HG02852 (cell line): ENCODE results near the gene CCSER1.
"Not testable (repeated sequence)": the region's sequence is repeated elsewhere in the genome, so short reads cannot be mapped to it uniquely, and the experiment has no call there.

Experiments used
- ATAC-seq: cut with Tn5 transposase; IDR thresholded peaks from one replicate; pipeline ENCODE4 v1.9.1; 2021; ENCODE audit warnings: mild to moderate bottlenecking, moderate library complexity; ENCODE audit not compliant: unreplicated experiment

CCSER1 gene

DNA sequence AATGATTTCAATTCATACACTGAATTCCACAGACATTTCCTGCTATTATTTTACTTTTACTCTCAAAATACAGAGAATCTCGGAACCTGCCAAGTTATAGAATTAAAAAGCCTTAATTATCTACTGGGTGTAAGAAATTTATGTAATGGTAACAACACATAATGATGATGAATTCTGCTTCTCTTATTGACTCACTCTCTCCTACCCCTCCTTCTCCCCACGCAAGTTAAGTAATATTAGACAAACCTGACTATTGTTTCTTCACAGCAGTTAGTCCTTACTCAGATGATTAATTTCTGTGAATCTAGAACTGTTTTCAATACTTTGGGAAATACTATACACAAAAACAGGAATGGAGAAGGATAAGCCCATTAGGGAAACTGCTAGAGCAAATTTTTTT, 762.0 kb downstream of the CCSER1 start:
- ATAC-seq, result no peak

DNA sequence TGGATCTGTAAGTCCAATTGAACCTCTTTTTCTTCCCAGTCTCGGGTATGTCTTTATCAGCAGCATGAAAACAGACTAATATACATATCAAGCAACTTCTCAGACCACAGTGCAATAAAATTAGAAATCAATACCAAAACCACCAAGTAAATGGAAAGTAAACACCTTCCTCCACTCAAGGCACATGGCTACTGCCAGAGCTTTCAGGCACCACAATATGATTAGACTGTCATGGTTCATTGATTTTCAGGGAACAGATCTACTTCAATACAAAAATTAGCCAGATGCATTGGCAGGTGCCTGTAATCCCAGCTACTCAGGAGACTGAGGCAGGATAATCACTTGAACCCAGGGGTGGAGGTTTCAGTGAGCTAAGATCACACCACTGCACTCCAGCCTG, 776.2 kb downstream of the CCSER1 start:
- ATAC-seq, result not testable (repeated sequence)

DNA sequence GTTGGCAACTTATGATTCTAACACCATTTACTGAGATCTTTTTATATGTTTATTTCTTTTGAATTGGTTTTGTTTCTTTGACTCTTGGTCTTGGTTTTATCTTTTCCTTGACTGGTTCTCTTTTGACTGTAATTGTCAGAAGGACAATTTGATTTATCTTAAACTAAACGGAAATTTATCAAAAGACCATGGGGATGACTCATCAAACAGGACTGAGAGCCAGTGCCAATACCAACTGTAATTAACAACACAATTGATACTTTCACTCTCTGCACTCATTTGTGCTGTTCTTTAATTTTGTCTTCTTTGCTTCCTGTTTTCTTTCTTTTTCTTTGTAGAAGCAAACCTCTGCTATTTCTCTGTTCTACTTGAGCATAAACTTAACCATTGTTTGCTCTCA, 776.8 kb downstream of the CCSER1 start:
- ATAC-seq, result no peak

DNA sequence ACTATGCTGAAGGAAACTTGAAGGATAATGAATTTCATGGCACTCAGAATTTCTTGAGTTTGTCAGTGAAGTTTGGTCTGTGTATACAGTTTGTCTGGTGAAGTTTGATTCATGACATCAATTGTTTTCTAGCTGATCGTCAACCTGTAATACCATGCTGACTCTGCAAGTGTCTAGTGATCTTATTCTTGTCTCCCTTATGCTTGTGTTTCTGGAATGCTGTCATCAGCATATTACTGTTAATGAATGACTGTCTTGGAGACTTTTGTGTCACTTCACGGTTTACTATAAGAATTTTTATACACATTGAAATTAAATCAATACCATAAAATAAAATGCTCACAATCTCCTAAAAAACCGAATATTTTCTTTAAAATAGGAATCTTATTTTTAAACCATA, 779.0 kb downstream of the CCSER1 start:
- ATAC-seq, result no peak

DNA sequence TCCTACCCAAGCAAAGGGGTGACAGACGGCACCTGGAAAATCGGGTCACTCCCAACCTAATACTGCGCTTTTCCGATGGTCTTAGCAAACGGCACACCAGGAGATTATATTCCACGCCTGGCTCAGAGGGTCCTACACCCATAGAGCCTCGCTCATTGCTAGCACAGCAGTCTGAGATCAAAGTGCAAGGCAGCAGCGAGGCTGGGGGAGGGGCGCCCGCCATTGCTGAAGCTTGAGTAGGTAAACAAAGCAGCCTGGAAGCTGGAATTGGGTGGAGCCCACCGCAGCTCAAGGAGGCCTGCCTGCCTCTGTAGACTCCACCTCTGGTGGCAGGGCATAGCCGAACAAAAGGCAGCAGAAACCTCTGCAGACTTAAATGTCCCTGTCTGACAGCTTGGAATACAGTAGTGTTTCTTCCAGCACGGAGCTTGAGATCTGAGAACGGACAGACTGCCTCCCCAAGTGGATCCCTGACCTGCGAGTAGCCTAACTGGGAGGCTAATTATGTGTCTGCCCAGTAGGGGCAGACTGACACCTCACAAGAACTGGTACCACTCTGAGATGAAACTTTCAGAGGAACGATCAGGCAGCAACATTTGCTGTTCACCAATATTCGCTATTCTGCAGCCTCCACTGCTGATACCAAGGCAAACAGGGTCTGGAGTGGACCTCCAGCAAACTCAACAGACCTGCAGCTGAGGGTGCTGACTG, 784.7 kb downstream of the CCSER1 start:
- not testable (repeated sequence) for ATAC-seq

DNA sequence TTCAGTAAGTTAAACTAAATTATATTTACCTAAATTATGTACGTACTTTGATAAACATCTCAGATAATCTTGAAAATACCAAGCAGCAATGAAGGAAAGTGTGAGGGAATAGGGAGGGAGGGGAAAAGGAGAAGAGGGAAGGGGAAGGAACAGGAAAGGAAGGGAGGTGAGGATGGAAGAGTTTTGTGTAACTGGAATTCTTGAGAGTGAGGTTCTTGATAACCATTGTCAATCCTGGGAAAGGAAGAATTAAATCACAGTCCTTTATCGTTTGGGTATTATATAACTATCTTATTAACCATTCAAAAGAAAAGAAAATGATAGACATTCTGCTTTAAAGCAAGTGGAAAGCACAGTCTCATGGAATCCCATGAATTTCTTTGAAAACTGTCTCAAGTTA, 795.0 kb downstream of the CCSER1 start:
- no peak for ATAC-seq

DNA sequence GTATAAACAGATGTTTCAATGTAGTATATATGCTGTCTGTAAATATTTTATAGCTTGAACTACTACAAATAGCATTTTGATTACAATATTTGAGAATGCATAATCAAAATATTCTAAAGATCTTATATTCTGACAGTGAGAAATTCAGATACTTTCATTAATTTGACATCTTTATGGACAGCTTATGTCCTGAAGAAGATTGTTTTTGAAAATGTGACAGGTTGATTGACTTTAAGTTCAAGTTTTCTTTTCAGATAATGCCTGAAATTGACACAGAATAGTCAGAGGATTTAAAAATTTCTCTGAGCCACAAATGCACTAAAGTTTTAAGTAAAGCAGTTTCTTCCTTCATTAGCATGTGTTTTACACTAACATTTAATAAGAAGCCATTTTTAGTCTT, 799.8 kb downstream of the CCSER1 start:
- ATAC-seq, result no peak

DNA sequence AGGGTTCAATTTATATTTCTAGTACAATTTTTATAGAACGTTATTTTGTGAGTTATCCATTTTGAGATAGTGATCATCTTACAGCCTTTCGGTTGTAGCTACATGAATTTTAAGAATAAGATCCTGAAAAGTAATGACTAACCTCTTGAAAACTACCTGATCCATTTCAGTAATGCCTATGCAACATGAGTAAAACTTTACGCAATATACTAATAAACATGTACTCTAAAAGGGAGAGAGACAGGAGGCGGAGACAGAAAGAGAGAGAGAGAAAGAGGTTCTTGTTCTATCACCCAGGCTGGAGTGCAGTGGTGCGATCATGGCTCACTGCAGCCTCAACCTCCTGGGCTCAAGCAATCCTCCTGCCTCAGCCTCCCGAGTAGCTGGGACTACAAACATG, 816.1 kb downstream of the CCSER1 start:
- no peak for ATAC-seq

DNA sequence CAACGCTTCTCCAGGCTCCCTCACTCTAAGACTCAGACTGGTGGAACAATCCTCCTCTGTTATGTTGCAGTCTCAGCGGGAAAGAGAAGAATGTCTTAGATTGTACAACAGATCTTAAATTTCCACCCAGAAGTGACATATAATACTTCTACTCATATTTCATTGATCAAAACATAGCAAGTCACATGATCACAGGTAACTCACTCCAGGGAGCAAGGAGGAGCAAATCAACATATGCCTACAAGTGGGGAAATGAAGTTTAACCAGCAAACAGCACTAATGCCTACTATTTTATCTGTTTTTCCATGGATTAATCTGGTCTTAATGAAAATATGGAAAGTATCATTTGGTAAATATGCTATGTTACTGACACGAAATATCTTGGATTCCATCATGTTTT, 819.8 kb downstream of the CCSER1 start:
- ATAC-seq, result no peak

DNA sequence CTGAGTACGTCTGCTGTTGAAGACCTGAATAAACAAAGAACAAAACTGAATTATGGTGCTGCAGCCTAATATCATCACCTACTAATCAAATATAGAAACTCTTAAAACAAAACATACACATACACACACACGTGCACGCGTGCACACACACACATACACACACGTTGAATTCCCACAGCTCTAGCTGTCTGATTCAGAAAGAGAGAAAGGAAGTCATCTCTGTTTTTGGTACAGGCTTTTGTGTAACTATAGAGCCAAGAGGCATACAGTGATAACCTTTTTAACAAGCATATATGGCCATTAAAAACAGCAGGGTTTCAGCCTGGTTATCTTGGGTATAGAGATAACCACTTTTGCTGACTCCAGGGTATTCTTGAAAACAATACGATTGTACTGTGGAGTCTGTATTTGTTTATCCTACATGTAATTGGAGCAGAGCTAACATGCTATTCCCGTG, 823.2 kb downstream of the CCSER1 start:
- ATAC-seq, result no peak

DNA sequence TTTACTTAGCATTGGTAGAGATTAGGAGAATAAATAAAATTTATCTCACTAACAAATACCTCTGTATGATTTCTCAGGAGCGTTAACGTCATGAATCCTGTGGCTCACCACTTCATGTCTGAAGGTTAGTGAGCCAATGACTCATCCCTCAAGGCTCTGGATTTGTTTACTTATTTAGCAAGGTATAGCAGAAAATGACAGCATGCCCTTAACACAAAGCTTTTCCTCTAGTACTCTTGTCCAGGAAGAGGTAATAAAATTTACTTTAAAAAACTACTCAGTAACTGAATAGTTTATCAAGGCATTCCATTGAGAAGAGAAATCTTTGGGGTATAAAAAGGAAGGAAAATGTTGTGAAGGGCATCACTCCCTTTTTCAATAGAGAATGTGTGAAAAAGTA, 823.8 kb downstream of the CCSER1 start:
- ATAC-seq, result no peak

DNA sequence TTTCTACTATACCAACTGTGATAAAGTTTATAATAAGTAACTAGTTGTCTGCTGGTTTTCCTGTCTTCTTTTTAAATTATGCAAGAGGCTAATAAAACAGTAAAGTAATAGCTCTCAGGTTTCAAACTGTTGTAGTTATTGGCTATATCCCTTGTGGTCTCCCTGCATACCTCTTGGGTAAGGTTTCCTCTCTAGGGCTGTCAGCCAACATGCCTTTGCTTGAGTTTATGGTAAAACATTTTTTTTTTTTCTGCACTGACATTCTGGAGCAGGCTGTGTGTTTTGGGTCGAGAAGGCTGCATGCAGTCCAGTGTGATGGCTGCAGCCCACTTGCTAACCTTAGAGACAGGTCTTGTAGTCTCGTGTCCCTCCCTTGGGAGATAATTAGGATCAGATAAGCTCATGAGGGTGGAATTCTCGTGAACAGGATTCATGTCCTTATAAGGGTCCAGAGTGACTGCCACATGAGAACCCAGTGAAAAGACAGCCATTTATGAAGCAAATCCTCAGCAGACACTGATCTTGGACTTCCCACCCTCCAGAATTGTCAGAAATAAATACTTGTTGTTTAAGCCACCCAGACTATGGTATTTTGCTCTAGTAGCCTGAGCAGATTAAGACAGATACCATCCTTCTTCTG, 831.2 kb downstream of the CCSER1 start:
- no peak for ATAC-seq

DNA sequence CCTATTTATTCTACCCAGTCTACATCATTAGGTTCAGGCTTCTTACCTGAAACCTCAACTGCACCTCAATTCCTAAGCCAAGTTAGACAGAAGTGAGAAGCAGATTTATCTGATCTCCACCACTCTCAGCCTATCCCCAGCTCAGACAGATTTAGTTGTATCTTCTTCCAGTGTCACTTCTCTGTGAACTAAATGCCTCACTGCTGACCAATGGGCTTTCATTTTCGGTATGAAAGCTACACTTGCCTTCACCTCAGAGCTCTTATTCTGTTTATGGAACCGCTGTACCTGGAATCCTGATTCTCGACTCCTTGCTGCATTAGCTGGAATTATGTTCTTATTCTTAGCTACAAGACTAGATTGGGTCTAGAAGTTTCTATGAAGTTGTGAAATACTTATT, 833.2 kb downstream of the CCSER1 start:
- ATAC-seq, result no peak

DNA sequence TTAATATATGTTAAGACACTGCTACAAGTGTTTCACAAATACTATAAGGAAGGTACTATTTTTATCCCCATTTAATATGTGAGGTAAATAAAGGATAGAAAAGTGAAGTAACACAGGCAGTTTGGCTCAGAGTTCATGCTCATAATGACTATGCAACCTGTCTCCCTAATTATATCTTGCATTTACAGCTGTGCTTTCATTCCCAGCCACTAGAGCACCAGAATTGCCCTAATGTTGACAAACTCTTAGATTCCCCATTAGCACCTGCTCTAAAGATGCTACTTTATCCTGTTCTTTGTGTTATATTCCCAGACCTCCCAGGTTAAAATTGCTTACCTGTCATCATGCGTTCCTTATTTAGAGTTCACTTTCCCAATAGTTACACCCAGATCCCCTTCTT, 833.6 kb downstream of the CCSER1 start:
- ATAC-seq, result no peak

DNA sequence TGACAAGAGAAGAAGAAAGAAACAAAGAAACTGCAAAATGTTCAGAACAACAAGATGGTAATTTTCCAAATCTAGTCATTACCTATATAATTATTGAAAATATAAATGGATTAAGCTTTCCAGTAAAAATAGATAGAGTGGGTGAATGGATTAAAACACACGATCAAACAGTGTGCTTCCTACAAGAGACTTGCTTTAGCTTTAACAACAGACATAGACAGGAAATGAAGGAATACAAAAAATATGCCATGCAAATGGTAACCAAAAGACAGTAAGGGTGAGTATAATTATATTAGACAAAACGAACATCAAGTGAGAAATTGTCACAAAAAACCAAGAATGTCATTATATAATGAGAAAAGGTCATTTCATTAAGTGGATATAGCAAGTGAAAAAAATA, 842.8 kb downstream of the CCSER1 start:
- ATAC-seq, result no peak

DNA sequence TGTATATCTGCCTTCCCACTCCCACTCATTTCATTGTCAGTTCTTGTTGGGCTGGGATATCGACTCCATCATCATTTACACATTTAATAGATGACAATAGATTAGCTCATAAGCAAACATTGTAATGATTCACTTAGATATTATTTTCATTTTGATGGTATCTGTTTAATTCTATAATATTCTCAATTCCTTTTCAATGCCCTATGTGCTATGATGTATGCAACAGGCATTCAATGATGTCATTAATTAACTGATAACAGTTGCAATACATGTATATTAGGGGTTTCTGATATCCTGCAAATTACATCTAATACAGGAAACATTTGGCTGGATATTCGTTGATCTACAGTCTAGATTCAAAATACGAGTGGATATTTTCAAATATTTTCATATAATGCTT, 850.5 kb downstream of the CCSER1 start:
- ATAC-seq, result no peak

DNA sequence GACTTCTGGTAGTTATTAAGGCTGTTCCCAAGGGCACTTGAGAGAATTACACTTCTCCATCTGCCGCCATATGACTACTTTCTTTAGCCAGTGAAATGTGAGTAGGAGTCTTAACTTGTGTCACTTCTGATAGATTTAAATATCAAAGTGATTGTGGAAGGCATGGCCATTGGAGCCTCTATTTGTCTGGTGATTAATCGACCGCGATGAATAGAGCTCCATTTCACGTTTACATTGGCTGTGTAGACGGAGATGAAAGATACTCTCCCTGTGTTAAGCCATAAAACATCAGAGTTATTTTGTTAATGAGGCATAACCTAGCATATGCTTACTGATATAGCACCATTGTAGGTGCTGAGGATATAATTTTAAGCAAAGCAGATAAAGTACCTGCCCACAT, 852.4 kb downstream of the CCSER1 start:
- ATAC-seq, result no peak

DNA sequence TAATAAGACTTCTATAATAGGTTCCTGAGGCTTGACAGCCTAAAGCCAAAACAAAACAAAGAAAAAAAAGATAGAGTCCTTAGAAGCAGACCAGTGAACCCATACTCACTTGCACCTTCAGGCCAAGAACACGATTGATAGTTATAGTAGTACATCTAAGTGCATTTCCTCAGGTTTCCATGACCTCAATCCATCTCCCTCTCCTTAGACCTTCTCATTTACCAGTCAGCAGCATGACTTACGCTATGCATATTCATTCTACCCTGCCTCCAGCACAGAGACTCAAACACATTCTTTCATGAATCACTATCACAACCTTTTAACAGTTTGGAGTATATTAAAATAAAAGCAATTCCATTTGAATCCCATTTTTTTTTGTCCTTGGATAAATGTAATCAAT, 855.6 kb downstream of the CCSER1 start:
- no peak for ATAC-seq

DNA sequence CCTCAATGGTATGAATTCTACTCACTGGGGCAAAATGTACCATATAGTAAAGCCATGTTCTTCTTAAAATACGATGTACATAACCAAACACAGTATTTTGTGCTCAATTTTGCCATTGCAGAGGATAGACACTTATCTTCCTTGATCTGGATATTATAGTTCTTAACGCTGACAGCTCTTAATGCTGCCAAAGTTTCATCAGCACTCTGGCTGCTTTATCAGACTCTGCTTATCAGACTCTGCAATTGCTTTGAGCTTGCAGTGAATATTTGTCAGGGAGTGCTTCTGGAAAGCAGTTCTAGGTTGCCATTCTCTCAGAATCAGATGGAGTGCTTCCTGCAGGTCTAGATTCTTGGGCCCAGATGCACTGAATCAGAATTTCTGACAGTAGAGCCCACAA, 863.1 kb downstream of the CCSER1 start:
- no peak for ATAC-seq

DNA sequence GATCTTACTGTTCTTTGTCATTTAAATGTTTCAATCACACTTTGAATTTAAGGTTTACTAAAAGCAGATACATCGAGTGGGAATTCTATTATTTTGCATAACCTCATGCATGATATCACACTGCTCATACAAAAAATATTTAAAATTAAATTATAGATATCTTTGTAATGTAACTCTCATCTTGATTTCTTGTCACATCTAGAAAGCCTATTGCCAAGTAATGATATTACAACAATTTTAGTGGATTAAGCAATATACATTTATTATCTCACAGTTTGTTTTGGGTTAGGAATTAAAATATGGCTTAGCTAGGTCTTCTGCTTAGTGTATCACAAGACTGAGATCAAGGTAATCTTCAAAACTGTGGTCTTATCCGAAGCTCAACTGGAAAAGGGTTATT, 865.0 kb downstream of the CCSER1 start:
- ATAC-seq, result no peak

DNA sequence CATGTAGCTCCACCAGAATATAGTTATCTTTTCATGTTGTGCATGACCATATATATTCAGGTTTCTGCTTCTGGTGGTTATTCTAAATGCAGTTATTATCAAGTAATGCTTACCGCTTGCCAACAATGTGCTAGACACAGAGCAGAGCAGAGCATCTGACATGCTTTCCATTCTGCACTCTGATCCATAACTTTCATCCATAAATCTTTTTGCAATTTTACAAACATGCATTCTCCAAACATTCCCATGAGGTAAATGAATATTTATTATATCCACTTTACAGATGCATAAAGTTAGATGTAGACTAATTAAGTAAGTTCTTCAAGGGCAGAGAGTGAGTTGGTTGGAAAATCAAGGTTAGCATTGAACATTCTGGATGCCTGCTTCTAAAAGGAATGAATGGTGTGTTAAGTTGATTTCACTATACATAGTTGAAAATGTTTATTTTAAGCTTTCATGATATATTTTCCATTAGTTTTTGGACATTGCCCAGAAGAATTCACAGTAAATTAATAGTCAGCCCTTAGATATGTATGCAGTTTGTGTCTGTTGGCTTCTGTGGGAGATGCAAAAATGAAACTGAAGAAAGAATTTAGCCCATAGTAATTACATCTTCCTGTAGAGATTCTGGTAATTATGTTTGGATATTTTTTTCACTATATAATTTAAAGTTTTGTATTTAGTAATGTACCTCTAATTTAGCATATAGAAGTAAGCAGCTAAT, 867.8 kb downstream of the CCSER1 start:
- no peak for ATAC-seq

DNA sequence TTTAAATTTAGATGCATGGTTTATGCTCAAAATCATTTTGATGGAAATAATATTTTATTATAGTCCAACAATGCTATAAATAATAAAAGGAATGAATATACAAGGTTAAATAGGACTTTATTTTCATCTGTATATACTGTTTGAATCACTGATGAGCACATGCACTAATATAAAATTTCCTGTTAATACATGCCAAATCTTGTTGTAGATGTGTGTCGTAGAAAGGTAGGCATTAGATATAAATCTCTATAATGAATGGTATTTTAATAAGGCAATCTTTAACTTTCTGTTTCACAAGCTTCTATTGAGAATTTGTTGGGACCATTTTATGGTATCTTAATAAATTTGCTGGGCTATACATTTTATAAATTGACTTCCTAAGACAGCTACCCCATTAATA, 868.8 kb downstream of the CCSER1 start:
- no peak for ATAC-seq
